GM18526 (cell line): ENCODE results near the gene CSNK1A1L.

Experiments used
- POLR2A ChIP-seq: IDR thresholded peaks from 3 replicates; pipeline ENCODE4 v1.6.1; 2011; ENCODE audit not compliant: insufficient read length; ENCODE audit errors: extremely low read depth

Gene CSNK1A1L

DNA sequence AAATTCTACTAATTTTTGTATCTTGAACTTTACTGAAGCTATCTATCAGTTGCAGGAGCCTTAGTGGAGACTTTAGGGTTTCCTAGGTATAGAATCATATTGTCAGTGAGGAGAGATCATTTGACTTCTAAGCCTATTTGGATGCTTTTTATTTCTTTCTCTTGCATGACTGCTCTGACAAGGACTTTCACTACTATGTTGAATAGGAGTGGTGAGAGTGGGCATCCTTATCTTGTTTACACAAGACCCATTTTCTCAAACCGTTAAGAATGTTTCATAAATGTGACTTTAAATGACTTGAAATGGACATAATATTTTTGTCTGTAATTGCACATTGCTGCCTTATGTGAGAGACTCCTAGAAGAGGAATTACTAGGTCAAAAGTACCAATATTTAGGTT, 17.9 kb upstream of the CSNK1A1L start:
- no peak for TF ChIP-seq POLR2A

GRCh38 chr13:37118016-37118415, 12.6 kb upstream of the CSNK1A1L start:
- no peak for TF ChIP-seq POLR2A

- TF ChIP-seq POLR2A, result no peak
Measured at GRCh38 chr13:37114250-37114649, 8.8 kb upstream of the CSNK1A1L start.

DNA sequence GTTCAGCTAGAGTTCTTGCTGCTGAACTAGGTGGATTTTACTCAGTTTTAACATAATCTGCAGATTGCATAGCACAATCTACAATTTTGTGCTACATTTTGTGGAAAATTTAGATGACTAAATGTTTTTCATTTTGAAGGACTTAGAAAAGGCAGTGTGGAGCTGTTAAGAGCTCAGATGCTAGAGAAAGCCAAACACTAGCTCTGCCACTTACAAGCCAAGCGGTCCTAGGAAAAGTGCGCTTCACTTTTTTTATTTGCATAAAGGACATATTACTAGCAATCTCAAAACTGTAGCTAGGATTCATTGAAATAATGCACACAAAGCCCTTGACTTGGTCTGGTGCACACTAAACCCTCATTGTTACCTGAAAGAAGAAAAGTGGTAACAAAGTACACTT, 8.1 kb upstream of the CSNK1A1L start:
- no peak for TF ChIP-seq POLR2A

DNA sequence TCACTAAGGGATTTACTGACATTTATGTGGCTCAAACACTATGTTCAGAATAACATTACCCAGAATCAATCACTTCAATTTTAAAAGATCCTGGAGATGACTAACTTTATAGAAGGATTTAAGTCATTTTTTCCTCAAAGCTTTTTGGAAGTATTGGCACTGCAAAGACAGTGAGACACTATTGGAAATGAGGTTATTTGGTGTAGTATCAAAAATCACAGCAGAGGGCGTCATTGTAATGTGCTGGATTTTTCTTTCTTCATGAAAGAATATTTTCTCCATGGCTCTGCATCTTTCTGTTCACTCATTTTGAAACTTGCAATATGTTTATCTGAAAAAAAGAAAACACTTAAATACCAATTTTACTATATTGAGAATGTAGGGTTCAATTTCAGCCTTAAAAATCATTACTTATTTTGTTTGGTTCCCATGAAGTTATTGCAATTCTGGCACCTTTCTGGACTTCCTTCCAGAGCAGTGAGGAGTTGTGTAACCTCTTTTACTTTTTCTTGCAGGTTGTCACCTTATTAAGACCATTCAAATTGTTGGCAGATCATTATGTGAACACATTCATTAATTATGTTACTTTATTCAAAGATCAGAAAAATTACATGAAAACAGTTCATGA, 3.7 kb upstream of the CSNK1A1L start:
- TF ChIP-seq POLR2A, result no peak

- TF ChIP-seq POLR2A, result no peak
Measured at GRCh38 chr13:37107868-37108267, 2.4 kb upstream of the CSNK1A1L start.

DNA sequence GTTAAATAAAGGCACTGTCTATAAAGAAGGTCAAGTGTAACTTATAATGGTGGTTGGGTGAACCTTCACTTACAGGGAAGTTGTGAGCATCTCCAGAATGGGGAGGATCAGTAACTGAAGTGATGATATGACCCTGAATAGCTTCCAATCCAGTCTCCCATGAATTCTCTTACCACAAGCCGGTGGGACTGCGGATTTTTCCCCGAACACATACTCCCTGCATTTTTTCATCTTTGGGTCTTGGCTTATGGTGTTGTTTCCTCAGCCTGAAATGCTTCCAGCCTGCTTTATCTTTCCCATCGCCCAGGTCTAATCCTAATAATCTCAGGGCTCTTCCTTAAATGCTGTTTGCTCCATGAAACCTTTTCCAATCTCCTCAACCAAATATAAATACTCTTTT, 2.0 kb upstream of the CSNK1A1L start:
- no peak for TF ChIP-seq POLR2A

DNA sequence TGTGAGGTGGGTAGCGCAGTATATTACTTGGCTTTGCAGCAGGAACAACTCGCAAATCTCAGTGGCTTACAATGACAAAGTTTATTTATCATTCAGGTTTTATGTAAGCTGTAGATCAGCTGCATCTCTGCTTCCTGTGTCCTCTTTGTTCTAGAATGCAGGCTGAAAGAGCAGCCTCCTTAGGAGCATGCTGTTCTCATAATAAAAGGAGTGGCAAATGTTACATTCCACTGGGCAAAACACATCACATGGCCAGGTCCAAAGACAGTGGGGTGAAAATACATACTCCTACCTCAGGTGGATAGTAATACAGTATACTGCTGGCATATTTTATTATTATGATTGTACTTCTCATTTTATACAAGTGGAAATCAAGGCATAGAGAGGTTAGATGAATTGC, 1.2 kb upstream of the CSNK1A1L start:
- no peak for TF ChIP-seq POLR2A

- no peak for TF ChIP-seq POLR2A
Measured at GRCh38 chr13:37102896-37103295, 2.6 kb downstream of the CSNK1A1L start.

DNA sequence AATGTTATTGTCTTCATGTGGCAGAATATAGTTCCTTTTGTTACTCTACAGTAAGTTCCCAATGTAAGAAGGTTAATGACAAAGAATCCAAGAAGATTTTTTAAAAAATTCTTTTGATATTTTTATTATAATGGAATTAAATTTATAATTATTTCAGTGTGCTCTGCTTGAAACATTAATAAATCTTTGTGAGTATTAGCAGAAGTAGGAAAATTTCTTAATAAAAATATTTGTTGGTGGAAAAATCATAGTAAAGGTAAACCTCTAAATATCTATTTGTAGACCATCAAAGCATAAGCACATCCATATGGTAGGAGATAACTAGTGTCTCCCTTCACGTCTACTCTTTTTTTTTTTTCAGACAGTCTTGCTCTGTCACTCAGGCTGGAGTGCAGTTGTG, 4.3 kb downstream of the CSNK1A1L start:
- TF ChIP-seq POLR2A, result no peak

GRCh38 chr13:37100731-37101130, 4.7 kb downstream of the CSNK1A1L start:
- TF ChIP-seq POLR2A, result no peak

- no peak for TF ChIP-seq POLR2A
Measured at GRCh38 chr13:37097076-37097475, 8.4 kb downstream of the CSNK1A1L start.

GRCh38 chr13:37094840-37095239, 10.6 kb downstream of the CSNK1A1L start:
- no peak for TF ChIP-seq POLR2A

DNA sequence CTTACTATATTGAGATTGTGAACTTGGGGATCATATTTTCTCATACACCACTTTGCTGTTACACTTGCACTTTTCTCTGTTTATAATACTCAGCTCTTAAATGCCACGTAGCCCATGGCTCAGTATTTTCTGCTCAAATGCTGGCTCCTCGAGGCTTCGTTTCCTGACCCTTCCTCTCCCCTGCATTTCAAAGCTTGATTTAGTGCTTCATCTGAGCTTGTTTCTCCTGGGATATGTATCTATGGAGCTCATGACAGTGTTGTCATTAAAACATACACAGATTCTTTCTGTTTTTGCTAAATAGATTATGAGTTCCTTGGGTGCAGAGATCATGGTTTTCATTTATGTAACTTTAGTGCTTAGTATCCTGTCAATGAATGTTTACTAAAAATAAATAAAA, 11.4 kb downstream of the CSNK1A1L start:
- TF ChIP-seq POLR2A, result no peak

- no peak for TF ChIP-seq POLR2A
Measured at GRCh38 chr13:37091835-37092234, 13.6 kb downstream of the CSNK1A1L start.

DNA sequence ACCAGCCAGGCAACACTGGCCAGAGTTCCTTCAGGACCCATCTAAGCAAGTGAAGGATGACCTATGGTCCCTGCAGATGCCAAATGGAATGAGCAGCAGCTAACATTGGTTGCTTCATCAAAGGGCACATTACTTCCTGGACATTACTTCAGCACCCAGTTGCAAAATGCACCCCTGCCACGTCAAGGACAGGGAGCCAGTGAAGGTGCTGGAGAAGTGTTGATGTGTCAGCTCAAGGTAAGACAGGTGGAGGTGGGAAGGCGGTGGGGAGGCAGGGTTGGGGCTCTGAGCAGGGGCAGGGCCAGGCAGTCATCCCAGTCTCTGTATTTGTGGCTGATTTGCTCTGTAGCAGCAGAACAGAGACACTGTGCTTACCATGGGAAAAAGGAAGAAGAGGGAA, 14.6 kb downstream of the CSNK1A1L start:
- no peak for TF ChIP-seq POLR2A

- no peak for TF ChIP-seq POLR2A
Measured at GRCh38 chr13:37089495-37089894, 16.0 kb downstream of the CSNK1A1L start.
